Parathyroid adenoma (tissue), 2 donors: Measurements from ENCODE around the gene MAPK1IP1L.
"Not testable (repeated sequence)": the region's sequence is repeated elsewhere in the genome, so short reads cannot be mapped to it uniquely, and the experiment has no call there.

ENCODE experiments used
- H2AFZ ChIP-seq: fragments of 300-600 bp; sonication (generic); one replicate; pipeline ENCODE4 v1.7.0; 2017; ENCODE audit warnings: antibody characterized with exemption, mild to moderate bottlenecking
- H3K27ac ChIP-seq: fragments of 300-600 bp; sonication (generic); one replicate; pipeline ENCODE4 v1.7.0; 2017
- H3K27me3 ChIP-seq: fragments of 300-600 bp; sonication (generic); one replicate; pipeline ENCODE4 v1.7.0; 2017; ENCODE audit warnings: low read length; ENCODE audit not compliant: control insufficient read depth, insufficient read depth
- H3K36me3 ChIP-seq: fragments of 300-600 bp; sonication (generic); one replicate; pipeline ENCODE4 v1.7.0; 2017; ENCODE audit warnings: low read length; ENCODE audit not compliant: control insufficient read depth, insufficient read depth
- H3K4me1 ChIP-seq: fragments of 300-600 bp; sonication (generic); one replicate; pipeline ENCODE4 v1.7.0; 2017; ENCODE audit warnings: control low read depth
- H3K4me2 ChIP-seq: fragments of 300-600 bp; sonication (generic); one replicate; pipeline ENCODE4 v1.7.0; 2017; ENCODE audit warnings: low read length
- H3K4me3 ChIP-seq: fragments of 300-600 bp; sonication (generic); one replicate; pipeline ENCODE4 v1.7.0; 2017; ENCODE audit warnings: low read depth, low read length
- H3K79me2 ChIP-seq: fragments of 300-600 bp; sonication (generic); one replicate; pipeline ENCODE4 v1.7.0; 2017; ENCODE audit warnings: control low read depth
- H3K9ac ChIP-seq: fragments of 300-600 bp; sonication (generic); one replicate; pipeline ENCODE4 v1.7.0; 2017; ENCODE audit warnings: mild to moderate bottlenecking
- H3K9me3 ChIP-seq: fragments of 300-600 bp; sonication (generic); one replicate; pipeline ENCODE4 v1.7.0; 2017; ENCODE audit warnings: low read length; ENCODE audit not compliant: control insufficient read depth
- CTCF ChIP-seq: fragments of 300-600 bp; sonication (generic); IDR thresholded peaks from one replicate; pipeline ENCODE4 v1.7.0; 2017; ENCODE audit warnings: antibody characterized with exemption, mild to moderate bottlenecking
- donor health status: primary hyperparathyroidism.

The MAPK1IP1L gene

DNA sequence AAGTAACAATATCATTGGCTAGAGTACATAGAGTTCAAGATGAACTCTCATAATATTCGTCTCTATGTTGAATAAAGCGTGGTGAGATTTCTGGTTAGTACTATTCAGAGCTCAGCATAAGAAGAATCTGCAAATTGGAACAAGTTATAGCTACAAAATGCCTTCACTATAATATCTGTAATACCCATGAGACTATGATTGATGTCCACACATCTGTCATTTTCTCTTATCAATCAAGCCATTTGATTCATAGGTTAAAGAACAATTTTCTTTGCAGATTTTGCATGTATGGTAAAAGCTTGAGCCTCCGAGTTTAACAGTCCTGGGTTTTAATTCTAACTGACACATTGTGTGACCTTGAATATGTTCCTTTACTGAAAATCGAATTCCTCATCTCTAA, 23.0 kb upstream of the MAPK1IP1L start:
- H3K4me2 ChIP-seq, result peak overlapping the region; percentile 98
- no peak overlapping the region for H3K27ac ChIP-seq
- H2AFZ ChIP-seq, result no peak overlapping the region
- H3K36me3 ChIP-seq, result no peaks in the 10 kb centered on the region
- no peak overlapping the region for H3K4me3 ChIP-seq
- peaks cover 24% of the 10 kb centered on the region for H3K79me2 ChIP-seq
- no peaks in the 10 kb centered on the region for H3K9me3 ChIP-seq
- no peak overlapping the region for H3K9ac ChIP-seq
- no peaks in the 10 kb centered on the region for H3K27me3 ChIP-seq
- no peak for TF ChIP-seq CTCF
- H3K4me1 ChIP-seq, result peaks cover 2% of the 10 kb centered on the region

DNA sequence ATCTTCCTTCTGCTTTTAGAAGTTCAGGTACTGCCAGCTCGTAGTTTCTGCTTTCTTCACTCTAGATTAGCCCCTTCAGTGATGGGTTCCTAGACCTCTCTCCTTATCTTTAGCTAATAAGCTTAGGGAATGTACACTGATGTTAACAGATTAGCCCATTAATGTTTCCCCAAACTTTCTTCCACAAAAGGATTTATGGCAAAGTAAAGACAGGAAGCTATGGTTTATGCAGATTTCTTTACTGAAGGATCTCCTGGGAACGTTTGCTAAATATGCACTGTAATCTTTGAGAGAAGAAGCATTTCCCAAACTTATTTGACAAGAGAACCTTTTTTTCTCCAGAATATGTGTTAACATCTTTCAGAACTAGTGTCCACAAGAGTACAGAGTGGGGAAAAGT, 20.3 kb upstream of the MAPK1IP1L start:
- no peak overlapping the region for H3K4me2 ChIP-seq
- TF ChIP-seq CTCF, result no peak
- no peaks in the 10 kb centered on the region for H3K9me3 ChIP-seq
- no peaks in the 10 kb centered on the region for H3K27me3 ChIP-seq
- H3K4me3 ChIP-seq, result no peak overlapping the region
- H3K9ac ChIP-seq, result no peak overlapping the region
- no peak overlapping the region for H2AFZ ChIP-seq
- no peak overlapping the region for H3K27ac ChIP-seq
- H3K79me2 ChIP-seq, result peaks cover 24% of the 10 kb centered on the region
- peaks cover 2% of the 10 kb centered on the region for H3K4me1 ChIP-seq
- H3K36me3 ChIP-seq, result no peaks in the 10 kb centered on the region

- not testable (repeated sequence) for H3K9me3 ChIP-seq, H3K27me3 ChIP-seq, H3K27ac ChIP-seq, H2AFZ ChIP-seq, H3K36me3 ChIP-seq, H3K9ac ChIP-seq, H3K4me2 ChIP-seq, H3K4me3 ChIP-seq, H3K4me1 ChIP-seq
- peaks cover 13% of the 10 kb centered on the region for H3K79me2 ChIP-seq
Measured at GRCh38 chr14:55037995-55038394, 13.5 kb upstream of the MAPK1IP1L start.

- no peaks in the 10 kb centered on the region for H3K4me1 ChIP-seq
Measured at GRCh38 chr14:55038708-55039107, 12.7 kb upstream of the MAPK1IP1L start.

GRCh38 chr14:55043528-55043927, 7.9 kb upstream of the MAPK1IP1L start:
- no peaks in the 10 kb centered on the region for H3K9me3 ChIP-seq
- no peak overlapping the region for H3K27ac ChIP-seq
- no peak overlapping the region for H3K4me2 ChIP-seq
- H3K4me1 ChIP-seq, result no peaks in the 10 kb centered on the region
- peaks cover 4% of the 10 kb centered on the region for H3K79me2 ChIP-seq
- H3K9ac ChIP-seq, result no peak overlapping the region
- no peak overlapping the region for H3K4me3 ChIP-seq
- no peak overlapping the region for H2AFZ ChIP-seq
- H3K36me3 ChIP-seq, result no peaks in the 10 kb centered on the region
- TF ChIP-seq CTCF, result no peak
- H3K27me3 ChIP-seq, result no peaks in the 10 kb centered on the region

More at GRCh38 chr14:55038708-55039107, 12.7 kb upstream of the MAPK1IP1L start:
- no peak overlapping the region for H3K4me3 ChIP-seq
- no peak overlapping the region for H3K4me2 ChIP-seq
- no peak overlapping the region for H3K27ac ChIP-seq
- TF ChIP-seq CTCF, result no peak
- H3K9me3 ChIP-seq, result no peaks in the 10 kb centered on the region
- H3K27me3 ChIP-seq, result no peaks in the 10 kb centered on the region
- no peaks in the 10 kb centered on the region for H3K36me3 ChIP-seq
- H3K79me2 ChIP-seq, result peaks cover 13% of the 10 kb centered on the region
- no peak overlapping the region for H2AFZ ChIP-seq
- H3K9ac ChIP-seq, result no peak overlapping the region
